MCF 10A (cell line): ENCODE data around the gene BLTP2. TPM values are rescaled to one million over a fixed set of nuclear protein-coding genes. Genes with fewer than 3 reads are reported as not detected.
A peak's percentile ranks its signal among the peaks of the same experiment; 100 is the strongest.

Source experiments
- BruUV-seq: library from RNA; stranded (reverse); fragments of 400-500 nt; replicated peaks from 2 replicates; lab custom pipeline; 2021; lab: Mats Ljungman, UMichigan
- CTCF ChIA-PET: fragments of 300-600 bp; sonication (Branson Sonifier 250); formaldehyde crosslinking; extraction: SDS; loops from one replicate; lab custom pipeline; 2021; ENCODE audit warnings: antibody characterized with exemption, inconsistent platforms; lab: Yijun Ruan, JAX
- POLR2A ChIA-PET: fragments of 300-600, 350-650 bp; sonication (Branson Sonifier 250); formaldehyde crosslinking; extraction: SDS; loops from one replicate; lab custom pipeline; 2020; ENCODE audit warnings: antibody characterized with exemption, inconsistent platforms; lab: Yijun Ruan, JAX
- DNase-seq: peaks from one replicate; pipeline ENCODE4 v3.0.0-alpha.2; 2018; ENCODE audit not compliant: unreplicated experiment
- H3K27ac Mint-ChIP-seq: one replicate; pipeline ENCODE4 v1.8.0; 2022; ENCODE audit warnings: mild to moderate bottlenecking, low read depth, mixed read lengths; ENCODE audit not compliant: unreplicated experiment
- H3K27me3 Mint-ChIP-seq: one replicate; pipeline ENCODE4 v1.8.0; 2022; ENCODE audit warnings: mixed read lengths; ENCODE audit not compliant: insufficient read depth, unreplicated experiment
- H3K36me3 Mint-ChIP-seq: one replicate; pipeline ENCODE4 v1.8.0; 2022; ENCODE audit warnings: mild to moderate bottlenecking, moderate library complexity, mixed read lengths; ENCODE audit not compliant: insufficient read depth, unreplicated experiment
- H3K4me1 Mint-ChIP-seq: one replicate; pipeline ENCODE4 v1.8.0; 2022; ENCODE audit warnings: mixed read lengths; ENCODE audit not compliant: insufficient read depth, unreplicated experiment
- H3K4me3 Mint-ChIP-seq: one replicate; pipeline ENCODE4 v1.8.0; 2022; ENCODE audit warnings: mild to moderate bottlenecking, moderate library complexity, mixed read lengths; ENCODE audit not compliant: unreplicated experiment
- H3K9me3 Mint-ChIP-seq: one replicate; pipeline ENCODE4 v1.8.0; 2022; ENCODE audit warnings: mixed read lengths; ENCODE audit not compliant: unreplicated experiment
- intact Hi-C: fragments of 100-400 bp; cut with micrococcal nuclease; formaldehyde crosslinking; loops from 2 replicates; pipeline ENCODE4 v1.14.1; 2022
- total RNA-seq: library from RNA; stranded (reverse); gene quantifications from 2 replicates; pipeline ENCODE4 v1.2.3, GENCODE V29; 2022
- TF ChIP-seq, protein P1 (sequence below): fragments of 200-600 bp; IDR thresholded peaks from one replicate; pipeline ENCODE4 v1.8.0; 2022; ENCODE audit warnings: antibody characterized with exemption, mild to moderate bottlenecking; ENCODE audit not compliant: unreplicated experiment

The BLTP2 gene
- total RNA-seq, 1 experiment from 2014 or later: 119 TPM

- intact Hi-C loops: no loop called here
- BruUV-seq: no TSS peak
- CTCF ChIA-PET: interaction anchor here (0.6 to 1.7 kb wide), 2 partner anchors 28 to 767 kb away, joined by 3 to 8 read pairs; no protein-coding TSS in a partner anchor
Observed at GRCh38 chr17:28615260-28615940, 29.6 kb downstream of the BLTP2 start.

GRCh38 chr17:28613931-28614381 lies 31.0 kb downstream of the BLTP2 start, which contains the start of gene RSKR:
RSKR (minus strand) TSS chr17:28614185; CDS start chr17:28614161, 24 bp downstream.
- CTCF ChIA-PET: interaction anchor here (0.6 to 1.1 kb wide), 4 partner anchors 8 to 26 kb away, joined by 3 to 4 read pairs (median 4); no protein-coding TSS in a partner anchor
- Mint-ChIP-seq H3K4me3 (no peak within 1 kb of the TSS), H3K9me3 (no peaks in the 10 kb centered on the region), H3K36me3 (peaks cover 67% of the 10 kb centered on the region), H3K27me3 (no peaks in the 10 kb centered on the region), H3K27ac (no peak within 1 kb of the TSS), H3K4me1 (no peaks in the 10 kb centered on the region)
- TF ChIP-seq, protein P1, sequence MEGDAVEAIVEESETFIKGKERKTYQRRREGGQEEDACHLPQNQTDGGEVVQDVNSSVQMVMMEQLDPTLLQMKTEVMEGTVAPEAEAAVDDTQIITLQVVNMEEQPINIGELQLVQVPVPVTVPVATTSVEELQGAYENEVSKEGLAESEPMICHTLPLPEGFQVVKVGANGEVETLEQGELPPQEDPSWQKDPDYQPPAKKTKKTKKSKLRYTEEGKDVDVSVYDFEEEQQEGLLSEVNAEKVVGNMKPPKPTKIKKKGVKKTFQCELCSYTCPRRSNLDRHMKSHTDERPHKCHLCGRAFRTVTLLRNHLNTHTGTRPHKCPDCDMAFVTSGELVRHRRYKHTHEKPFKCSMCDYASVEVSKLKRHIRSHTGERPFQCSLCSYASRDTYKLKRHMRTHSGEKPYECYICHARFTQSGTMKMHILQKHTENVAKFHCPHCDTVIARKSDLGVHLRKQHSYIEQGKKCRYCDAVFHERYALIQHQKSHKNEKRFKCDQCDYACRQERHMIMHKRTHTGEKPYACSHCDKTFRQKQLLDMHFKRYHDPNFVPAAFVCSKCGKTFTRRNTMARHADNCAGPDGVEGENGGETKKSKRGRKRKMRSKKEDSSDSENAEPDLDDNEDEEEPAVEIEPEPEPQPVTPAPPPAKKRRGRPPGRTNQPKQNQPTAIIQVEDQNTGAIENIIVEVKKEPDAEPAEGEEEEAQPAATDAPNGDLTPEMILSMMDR: no peak
- POLR2A ChIA-PET: no interaction called here
- no peak for DNase-seq
- intact Hi-C loops: loop anchor here (1.0 kb wide), 1 partner anchor 120 kb away; no protein-coding TSS in a partner anchor
- no TSS peak for BruUV-seq

More at GRCh38 chr17:28615260-28615940, 29.6 kb downstream of the BLTP2 start:
- H3K27me3 Mint-ChIP-seq: no peaks in the 10 kb centered on the region
- peaks cover 72% of the 10 kb centered on the region for H3K36me3 Mint-ChIP-seq
- H3K27ac Mint-ChIP-seq: no peak overlapping the region
- H3K4me3 Mint-ChIP-seq: no peak overlapping the region
- H3K9me3 Mint-ChIP-seq: no peaks in the 10 kb centered on the region
- H3K4me1 Mint-ChIP-seq: no peaks in the 10 kb centered on the region
- TF ChIP-seq, protein P1: no peak
- DNase-seq: no peak
- POLR2A ChIA-PET: interaction anchor here (0.8 kb wide), 1 partner anchor 25 kb away, joined by 3 read pairs; no protein-coding TSS in a partner anchor

DNA sequence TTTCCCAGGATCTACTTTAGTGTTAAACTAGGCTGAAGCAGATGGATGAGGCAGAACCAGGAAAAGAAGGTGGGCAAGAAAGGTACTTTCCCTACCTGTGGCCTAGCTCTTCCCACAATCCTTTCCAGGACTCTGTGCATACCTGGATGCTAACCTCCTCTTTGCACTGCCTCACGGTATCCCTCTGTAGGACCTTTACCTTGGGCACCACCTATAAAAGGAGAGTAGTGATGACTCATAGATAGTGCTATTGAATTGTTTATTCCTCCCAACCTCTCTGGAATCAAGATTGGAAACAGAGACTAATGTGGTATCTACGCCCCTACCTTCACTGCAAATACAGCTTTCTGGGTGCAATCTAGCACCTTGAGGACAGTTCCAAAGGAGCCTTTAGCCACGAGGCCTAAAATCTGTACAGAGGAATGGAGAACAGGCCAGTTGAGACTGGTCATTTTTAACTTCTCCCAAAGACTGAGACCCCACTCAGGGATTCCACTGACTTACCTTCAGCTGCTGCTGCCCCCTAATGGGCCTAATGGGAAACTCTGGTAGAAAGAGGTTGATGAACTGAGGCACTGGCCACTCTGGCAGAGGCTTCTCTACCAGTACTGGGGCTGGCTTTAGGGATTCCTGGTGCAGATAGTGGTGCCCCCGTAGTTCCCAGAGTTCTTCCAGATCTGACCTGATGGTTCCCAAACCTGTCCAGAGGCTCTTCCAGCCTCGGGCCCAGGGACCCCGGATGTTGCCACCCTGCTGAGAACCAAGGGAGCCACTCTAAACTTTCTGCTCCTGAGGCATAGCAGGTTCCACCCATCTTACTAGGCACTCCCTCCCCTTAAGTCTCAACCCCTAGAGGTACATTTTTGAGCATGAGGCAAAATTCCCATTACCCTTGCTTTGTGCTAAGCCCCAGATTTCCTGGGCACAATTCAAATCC lies 31.8 kb downstream of the BLTP2 start:
- Mint-ChIP-seq H3K9me3 (no peaks in the 10 kb centered on the region), H3K36me3 (peaks cover 65% of the 10 kb centered on the region), H3K4me3 (no peak overlapping the region), H3K27me3 (no peaks in the 10 kb centered on the region), H3K4me1 (no peaks in the 10 kb centered on the region), H3K27ac (no peak overlapping the region)
- DNase-seq: peak; percentile 42
- BruUV-seq: no TSS peak
- intact Hi-C loops: loop anchor here (1.0 kb wide), 1 partner anchor 119 kb away; no protein-coding TSS in a partner anchor
- CTCF ChIA-PET: interaction anchor here (0.6 to 2.0 kb wide), 14 partner anchors 8 to 145 kb away, joined by 3 to 10 read pairs (median 4); partner anchors contain the start of gene SPAG5
- POLR2A ChIA-PET: interaction anchor here (0.8 to 1.0 kb wide), 2 partner anchors 14 to 37 kb away, joined by 3 to 4 read pairs; partner anchors contain the start of gene ALDOC
- TF ChIP-seq, protein P1: peak; percentile 45
